Neutrophil (primary cell): ENCODE measurements around the gene NAALADL2.

Experiments used
- H3K27ac ChIP-seq: fragments of 200-600 bp; sonication (generic); 2 replicates; pipeline ENCODE4 v1.5.1; 2016; ENCODE audit warnings: mild to moderate bottlenecking, moderate library complexity
- H3K27me3 ChIP-seq: fragments of 200-600 bp; sonication (generic); 2 replicates; pipeline ENCODE4 v1.6.0; 2016; ENCODE audit warnings: mild to moderate bottlenecking
- H3K36me3 ChIP-seq: fragments of 200-600 bp; sonication (generic); 2 replicates; pipeline ENCODE4 v1.5.1; 2017
- H3K4me1 ChIP-seq, 2 experiments: fragments of 200-600 bp in 1 of 2; sonication (generic) in 1 of 2; 1 replicate in 1 of 2; 2 replicates in 1 of 2; pipeline versions ENCODE4 v1.5.1 to v1.6.1; 2013 to 2016; ENCODE audit warnings: low read depth in 1 of 2, low read length in 1 of 2, mild to moderate bottlenecking in 1 of 2, moderate library complexity in 1 of 2; ENCODE audit not compliant: control insufficient read depth in 1 of 2, insufficient read depth in 1 of 2
- H3K4me3 ChIP-seq, 2 experiments: fragments of 200-600 bp in 1 of 2; sonication (generic) in 1 of 2; 1 replicate in 1 of 2; 2 replicates in 1 of 2; pipeline ENCODE4 v1.5.1; 2013 to 2016; ENCODE audit warnings: low read depth in 1 of 2, low read length in 1 of 2, mild to moderate bottlenecking in 1 of 2, moderate library complexity in 1 of 2
- H3K9me3 ChIP-seq: fragments of 200-600 bp; sonication (generic); 2 replicates; pipeline ENCODE4 v1.5.1; 2016
- CTCF ChIP-seq: fragments of 200-600 bp; sonication (generic); IDR thresholded peaks from 2 replicates; pipeline ENCODE4 v1.5.1; 2016; ENCODE audit warnings: antibody characterized with exemption

Gene NAALADL2

GRCh38 chr3:175255698-175256097 is 396.6 kb downstream of the NAALADL2 start:
- TF ChIP-seq CTCF = no peak
- Histone ChIP-seq H3K4me3 (no peak overlapping the region), H3K27me3 (no peaks in the 10 kb centered on the region)

GRCh38 chr3:175257123-175257522 is 398.0 kb downstream of the NAALADL2 start:
- no peak overlapping the region for H3K27ac ChIP-seq
- no peaks in the 10 kb centered on the region for H3K9me3 ChIP-seq
- no peak overlapping the region for H3K4me3 ChIP-seq
- H3K4me1 ChIP-seq = no peaks in the 10 kb centered on the region
- TF ChIP-seq CTCF = no peak
- no peaks in the 10 kb centered on the region for H3K27me3 ChIP-seq
- H3K36me3 ChIP-seq = no peaks in the 10 kb centered on the region

More at GRCh38 chr3:175255698-175256097, 396.6 kb downstream of the NAALADL2 start:
- Histone ChIP-seq H3K27ac (no peak overlapping the region), H3K4me1 (no peaks in the 10 kb centered on the region), H3K9me3 (no peaks in the 10 kb centered on the region), H3K36me3 (no peaks in the 10 kb centered on the region)

- H3K36me3 ChIP-seq = no peaks in the 10 kb centered on the region
- no peak for TF ChIP-seq CTCF
- H3K9me3 ChIP-seq = no peaks in the 10 kb centered on the region
- H3K27ac ChIP-seq = no peak overlapping the region
- H3K4me3 ChIP-seq = no peak overlapping the region
- no peaks in the 10 kb centered on the region for H3K4me1 ChIP-seq
- H3K27me3 ChIP-seq = no peaks in the 10 kb centered on the region
Observed at GRCh38 chr3:175258763-175259162, 399.6 kb downstream of the NAALADL2 start.

GRCh38 chr3:175260145-175260794 is 401.1 kb downstream of the NAALADL2 start:
- Histone ChIP-seq H3K27me3 (no peaks in the 10 kb centered on the region), H3K27ac (no peak overlapping the region), H3K4me1 (no peaks in the 10 kb centered on the region), H3K4me3 (no peak overlapping the region), H3K36me3 (no peaks in the 10 kb centered on the region), H3K9me3 (no peaks in the 10 kb centered on the region)
- no peak for TF ChIP-seq CTCF

- H3K4me3 ChIP-seq = no peak overlapping the region
- H3K36me3 ChIP-seq = no peaks in the 10 kb centered on the region
- H3K27ac ChIP-seq = no peak overlapping the region
- no peaks in the 10 kb centered on the region for H3K4me1 ChIP-seq
- no peak for TF ChIP-seq CTCF
- H3K9me3 ChIP-seq = no peaks in the 10 kb centered on the region
- H3K27me3 ChIP-seq = no peaks in the 10 kb centered on the region
Observed at GRCh38 chr3:175266478-175266877, 407.3 kb downstream of the NAALADL2 start.
